Astrocyte of the cerebellum (primary cell): Measurements from ENCODE around the gene PMP22.

Experiments used
- DNase-seq: peaks from one replicate; pipeline ENCODE4 v3.0.0-alpha.2; 2011; ENCODE audit warnings: low read depth
- H3K4me3 ChIP-seq: 2 replicates; pipeline ENCODE4 v1.5.1; 2011; ENCODE audit warnings: mild to moderate bottlenecking, low read depth, low read length, moderate library complexity
- in situ Hi-C: cut with HindIII; loops from 2 replicates; pipeline ENCODE4 v1.10.0; 2017; ENCODE audit warnings: low sequenced_read_pairs
- TF ChIP-seq, protein P1 (sequence below): IDR thresholded peaks from 2 replicates; pipeline ENCODE4 v1.5.1; 2012; ENCODE audit warnings: low read length, low read depth, moderate library complexity, mild to moderate bottlenecking; ENCODE audit errors: missing control alignments

The PMP22 gene

GRCh38 chr17:15289285-15290183 lies 24.4 kb upstream of the PMP22 start:
- H3K4me3 ChIP-seq, result no peak overlapping the region
- DNase-seq, result no peak
- TF ChIP-seq, protein P1, sequence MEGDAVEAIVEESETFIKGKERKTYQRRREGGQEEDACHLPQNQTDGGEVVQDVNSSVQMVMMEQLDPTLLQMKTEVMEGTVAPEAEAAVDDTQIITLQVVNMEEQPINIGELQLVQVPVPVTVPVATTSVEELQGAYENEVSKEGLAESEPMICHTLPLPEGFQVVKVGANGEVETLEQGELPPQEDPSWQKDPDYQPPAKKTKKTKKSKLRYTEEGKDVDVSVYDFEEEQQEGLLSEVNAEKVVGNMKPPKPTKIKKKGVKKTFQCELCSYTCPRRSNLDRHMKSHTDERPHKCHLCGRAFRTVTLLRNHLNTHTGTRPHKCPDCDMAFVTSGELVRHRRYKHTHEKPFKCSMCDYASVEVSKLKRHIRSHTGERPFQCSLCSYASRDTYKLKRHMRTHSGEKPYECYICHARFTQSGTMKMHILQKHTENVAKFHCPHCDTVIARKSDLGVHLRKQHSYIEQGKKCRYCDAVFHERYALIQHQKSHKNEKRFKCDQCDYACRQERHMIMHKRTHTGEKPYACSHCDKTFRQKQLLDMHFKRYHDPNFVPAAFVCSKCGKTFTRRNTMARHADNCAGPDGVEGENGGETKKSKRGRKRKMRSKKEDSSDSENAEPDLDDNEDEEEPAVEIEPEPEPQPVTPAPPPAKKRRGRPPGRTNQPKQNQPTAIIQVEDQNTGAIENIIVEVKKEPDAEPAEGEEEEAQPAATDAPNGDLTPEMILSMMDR, result no peak
- in situ Hi-C loops, result no loop called here

- no peak for DNase-seq
- H3K4me3 ChIP-seq, result no peak overlapping the region
- TF ChIP-seq, protein P1, result no peak
- in situ Hi-C loops, result no loop called here
Observed at GRCh38 chr17:15288859-15289258, 23.7 kb upstream of the PMP22 start.

DNA sequence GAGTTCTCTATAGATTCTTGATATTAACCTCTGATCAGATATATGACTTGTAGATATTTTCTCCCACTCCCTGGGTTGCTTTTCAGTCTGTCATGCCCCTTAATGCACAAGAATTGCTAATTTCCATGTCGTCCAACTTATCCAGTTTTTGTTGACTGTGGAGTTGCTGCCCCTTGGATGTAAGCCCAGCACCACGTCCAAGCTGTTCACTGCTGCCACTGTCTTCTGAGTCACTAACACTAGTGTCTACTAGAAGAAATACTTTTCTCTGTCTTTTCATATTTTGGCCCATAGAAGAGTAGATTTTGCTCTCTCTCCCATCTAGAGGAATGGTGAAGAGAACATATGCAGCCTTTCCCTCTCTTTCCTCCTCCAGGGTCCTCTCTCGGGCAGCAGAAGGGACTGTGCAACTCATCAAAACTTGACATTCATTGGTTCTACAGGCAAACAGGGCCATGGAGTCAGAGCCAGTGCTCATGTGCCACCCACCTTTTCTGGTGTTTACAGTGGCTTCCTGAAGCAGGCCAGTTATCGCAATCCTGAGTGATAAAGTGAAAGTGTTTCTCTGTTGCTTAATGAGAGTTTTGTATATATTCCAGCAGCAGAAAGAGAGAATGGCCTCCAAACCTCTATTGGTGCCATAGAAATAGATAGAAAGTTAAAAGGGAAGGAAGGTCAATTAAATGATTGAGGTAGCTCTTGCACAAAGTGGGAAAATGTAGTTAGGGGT lies 22.6 kb upstream of the PMP22 start:
- no peak for DNase-seq
- TF ChIP-seq, protein P1, result no peak
- H3K4me3 ChIP-seq, result no peak overlapping the region
- in situ Hi-C loops, result no loop called here

GRCh38 chr17:15285466-15285865 lies 20.3 kb upstream of the PMP22 start:
- in situ Hi-C loops, result no loop called here
- H3K4me3 ChIP-seq, result no peak overlapping the region
- TF ChIP-seq, protein P1, result no peak
- DNase-seq, result no peak

- TF ChIP-seq, protein P1, result no peak
- no peak overlapping the region for H3K4me3 ChIP-seq
- no peak for DNase-seq
- in situ Hi-C loops, result no loop called here
Observed at GRCh38 chr17:15284537-15284936, 19.4 kb upstream of the PMP22 start.

DNA sequence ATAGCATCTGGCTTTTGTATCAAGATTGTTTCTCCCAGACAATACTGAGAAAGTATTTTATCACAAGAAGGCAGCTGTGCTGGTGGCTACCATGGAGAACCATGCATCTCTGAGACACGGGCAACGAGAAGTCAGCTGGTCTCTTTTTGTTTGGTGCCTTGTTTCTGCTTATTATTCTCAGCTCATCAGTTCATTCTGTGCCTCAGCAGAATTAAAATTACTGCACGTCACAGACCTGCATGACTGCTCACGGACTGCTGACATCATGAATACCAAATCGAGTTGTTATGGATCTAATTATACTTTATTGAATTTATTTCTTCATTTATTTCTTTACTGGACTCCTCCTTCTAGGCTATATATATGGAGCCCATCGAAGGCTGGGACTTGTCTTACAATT lies 19.0 kb upstream of the PMP22 start:
- H3K4me3 ChIP-seq, result no peak overlapping the region
- in situ Hi-C loops, result no loop called here
- no peak for DNase-seq
- TF ChIP-seq, protein P1, result no peak
